ENCODE data around the gene PLIN4.

The PLIN4 gene

GRCh38 chr19:4550479-4551050, 32.3 kb upstream of the PLIN4 start:
- Histone ChIP-seq H3K9me3 (ENCODE audit: control insufficient read depth, insufficient read depth, low read length) (no peaks in the 10 kb centered on the region), H3K27me3 (ENCODE audit: control insufficient read depth, low read length) (no peaks in the 10 kb centered on the region), H3K4me3 (ENCODE audit: low read length) (no peak overlapping the region), H3K4me1 (ENCODE audit: control insufficient read depth, low read length) (no peaks in the 10 kb centered on the region), H3K9me2 (replicated peaks; ENCODE audit: control insufficient read depth, low read length) (no peaks in the 10 kb centered on the region), H3K36me3 (ENCODE audit: control insufficient read depth, low read length) (no peaks in the 10 kb centered on the region), H3K79me2 (ENCODE audit: control insufficient read depth, low read length) (no peaks in the 10 kb centered on the region), H3K27ac (ENCODE audit: low read depth, low read length) (no peak overlapping the region), H4K20me1 (ENCODE audit: control insufficient read depth, insufficient read depth, low read depth, low read length) (no peaks in the 10 kb centered on the region), H3F3A (ENCODE audit: control insufficient read depth, insufficient read depth) (no peaks in the 10 kb centered on the region), H3K4me2 (ENCODE audit: low read length) (no peak overlapping the region)
- TF ChIP-seq CTCF (IDR thresholded peaks at IDR 0.05; ENCODE audit: low read depth, low read length, poor library complexity, severe bottlenecking) (no peak), EZH2phosphoT487 (IDR thresholded peaks at IDR 0.05; ENCODE audit: borderline replicate concordance, low read length) (no peak)

- Histone ChIP-seq H3K27ac (ENCODE audit: low read depth, low read length) (no peak overlapping the region), H3K36me3 (ENCODE audit: control insufficient read depth, low read length) (no peaks in the 10 kb centered on the region), H3K9me2 (replicated peaks; ENCODE audit: control insufficient read depth, low read length) (no peaks in the 10 kb centered on the region), H3F3A (ENCODE audit: control insufficient read depth, insufficient read depth) (no peaks in the 10 kb centered on the region), H3K4me3 (ENCODE audit: low read length) (no peak overlapping the region), H3K4me2 (ENCODE audit: low read length) (no peak overlapping the region), H3K79me2 (ENCODE audit: control insufficient read depth, low read length) (no peaks in the 10 kb centered on the region), H3K9me3 (ENCODE audit: control insufficient read depth, insufficient read depth, low read length) (no peaks in the 10 kb centered on the region), H3K4me1 (ENCODE audit: control insufficient read depth, low read length) (no peaks in the 10 kb centered on the region), H3K27me3 (ENCODE audit: control insufficient read depth, low read length) (no peaks in the 10 kb centered on the region), H4K20me1 (ENCODE audit: control insufficient read depth, insufficient read depth, low read depth, low read length) (no peaks in the 10 kb centered on the region)
- no peak for TF ChIP-seq CTCF (IDR thresholded peaks at IDR 0.05; ENCODE audit: low read depth, low read length, poor library complexity, severe bottlenecking)
- no peak for TF ChIP-seq EZH2phosphoT487 (IDR thresholded peaks at IDR 0.05; ENCODE audit: borderline replicate concordance, low read length)
These were observed 31.7 kb upstream of the PLIN4 start for GRCh38 chr19:4550018-4550417.

- no peaks in the 10 kb centered on the region for H3K9me3 ChIP-seq (ENCODE audit: control insufficient read depth, insufficient read depth, low read length)
- H3K36me3 ChIP-seq (ENCODE audit: control insufficient read depth, low read length), result no peaks in the 10 kb centered on the region
- no peaks in the 10 kb centered on the region for H4K20me1 ChIP-seq (ENCODE audit: control insufficient read depth, insufficient read depth, low read depth, low read length)
- H3K4me3 ChIP-seq (ENCODE audit: low read length), result no peak overlapping the region
- H3K79me2 ChIP-seq (ENCODE audit: control insufficient read depth, low read length), result no peaks in the 10 kb centered on the region
- no peak for TF ChIP-seq EZH2phosphoT487 (IDR thresholded peaks at IDR 0.05; ENCODE audit: borderline replicate concordance, low read length)
- TF ChIP-seq CTCF (IDR thresholded peaks at IDR 0.05; ENCODE audit: low read depth, low read length, poor library complexity, severe bottlenecking), result no peak
- H3K27ac ChIP-seq (ENCODE audit: low read depth, low read length), result no peak overlapping the region
- H3K9me2 ChIP-seq (replicated peaks; ENCODE audit: control insufficient read depth, low read length), result no peaks in the 10 kb centered on the region
- no peaks in the 10 kb centered on the region for H3K4me1 ChIP-seq (ENCODE audit: control insufficient read depth, low read length)
- no peak overlapping the region for H3K4me2 ChIP-seq (ENCODE audit: low read length)
- no peaks in the 10 kb centered on the region for H3K27me3 ChIP-seq (ENCODE audit: control insufficient read depth, low read length)
- H3F3A ChIP-seq (ENCODE audit: control insufficient read depth, insufficient read depth), result no peaks in the 10 kb centered on the region
These were observed 29.9 kb upstream of the PLIN4 start for GRCh38 chr19:4548238-4548584.
